CD4-positive, alpha-beta T cell treated with Interleukin-21 for 1 hour (primary cell): ENCODE data around the gene DUOX2.
A peak's percentile ranks its signal among the peaks of the same experiment; 100 is the strongest.
"Not testable (repeated sequence)": the region's sequence is repeated elsewhere in the genome, so short reads cannot be mapped to it uniquely, and the experiment has no call there.

Source experiments
- DNase-seq: peaks from one replicate; pipeline ENCODE4 v3.0.0-alpha.2; 2020

DUOX2 gene

DNA sequence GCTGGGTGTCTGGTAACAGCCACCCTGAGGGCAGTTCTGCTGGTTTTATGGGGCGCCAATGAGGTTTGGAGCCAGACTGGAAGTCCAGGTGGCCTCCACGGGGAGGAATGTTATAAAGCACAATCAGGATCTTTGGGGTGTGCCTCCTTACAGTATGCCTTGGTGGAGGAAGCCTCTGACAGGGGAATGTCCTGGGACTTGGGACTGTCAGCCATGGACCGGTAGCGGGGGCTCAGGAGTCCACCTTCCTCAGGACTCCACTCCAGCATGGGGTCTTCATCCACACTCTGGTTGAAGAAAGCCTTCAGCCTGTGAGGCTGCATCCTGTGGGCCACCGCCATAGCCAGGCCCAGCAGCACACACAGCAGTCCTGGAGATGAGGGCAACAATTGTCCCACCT, 5.0 kb upstream of the DUOX2 start:
- DNase-seq, result no peak

- peak; percentile 85 for DNase-seq
Observed at GRCh38 chr15:45118131-45118588, 4.2 kb upstream of the DUOX2 start.

GRCh38 chr15:45117308-45118130, 3.5 kb upstream of the DUOX2 start:
- no peak for DNase-seq

DNA sequence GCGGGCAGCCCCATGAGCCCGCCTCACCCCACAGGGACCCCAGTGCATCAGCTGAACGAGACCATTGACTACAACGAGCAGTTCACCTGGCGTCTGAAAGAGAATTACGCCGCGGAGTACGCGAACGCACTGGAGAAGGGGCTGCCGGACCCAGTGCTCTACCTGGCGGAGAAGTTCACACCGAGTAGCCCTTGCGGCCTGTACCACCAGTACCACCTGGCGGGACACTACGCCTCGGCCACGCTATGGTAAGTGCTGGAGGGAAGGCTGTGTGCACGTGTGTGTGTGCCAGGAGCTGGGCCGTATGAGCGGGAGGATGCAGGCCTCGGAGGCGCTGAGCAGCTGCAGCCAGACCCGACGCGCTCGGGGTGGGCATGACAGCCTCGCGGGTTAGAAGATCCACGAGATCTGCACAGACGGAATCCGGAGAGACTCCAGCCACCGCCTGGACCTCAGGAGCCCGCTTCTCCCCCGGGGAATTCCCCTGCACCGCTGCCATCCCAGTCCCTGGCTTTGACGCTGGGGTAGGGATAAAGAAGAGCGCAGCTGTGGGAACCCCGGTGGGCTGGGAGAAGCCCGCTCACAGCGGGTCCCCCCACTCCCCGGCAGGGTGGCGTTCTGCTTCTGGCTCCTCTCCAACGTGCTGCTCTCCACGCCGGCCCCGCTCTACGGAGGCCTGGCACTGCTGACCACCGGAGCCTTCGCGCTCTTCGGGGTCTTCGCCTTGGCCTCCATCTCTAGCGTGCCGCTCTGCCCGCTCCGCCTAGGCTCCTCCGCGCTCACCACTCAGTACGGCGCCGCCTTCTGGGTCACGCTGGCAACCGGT, 2.7 kb upstream of the DUOX2 start:
- no peak for DNase-seq

GRCh38 chr15:45116006-45116481, 2.1 kb upstream of the DUOX2 start:
- DNase-seq, result no peak

DNA sequence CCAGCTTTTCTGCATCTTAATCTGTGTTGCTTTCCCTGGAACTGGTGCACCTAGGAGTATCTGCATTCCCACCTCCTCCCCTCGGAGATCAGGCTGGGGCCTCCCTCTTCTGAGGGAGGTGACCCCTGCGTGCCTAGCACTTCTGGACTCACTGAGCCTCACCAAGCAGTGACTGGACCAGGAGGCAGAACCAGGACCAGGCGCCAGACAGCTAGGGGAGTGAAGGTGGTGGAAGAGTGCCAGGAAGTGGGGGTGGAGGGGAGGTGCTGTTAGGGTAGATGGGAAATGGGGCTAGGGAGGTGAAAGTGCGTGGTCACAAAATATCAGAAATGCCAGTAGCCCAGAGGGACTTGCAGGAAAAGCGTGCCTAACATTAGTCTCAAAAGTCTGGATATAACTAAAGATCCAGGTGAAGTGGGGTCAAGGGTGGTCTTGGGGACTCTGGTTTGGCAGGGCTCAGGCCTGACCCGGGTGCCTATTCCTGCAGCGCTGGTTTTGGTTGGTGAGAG, 1.4 kb upstream of the DUOX2 start:
- no peak for DNase-seq

DNA sequence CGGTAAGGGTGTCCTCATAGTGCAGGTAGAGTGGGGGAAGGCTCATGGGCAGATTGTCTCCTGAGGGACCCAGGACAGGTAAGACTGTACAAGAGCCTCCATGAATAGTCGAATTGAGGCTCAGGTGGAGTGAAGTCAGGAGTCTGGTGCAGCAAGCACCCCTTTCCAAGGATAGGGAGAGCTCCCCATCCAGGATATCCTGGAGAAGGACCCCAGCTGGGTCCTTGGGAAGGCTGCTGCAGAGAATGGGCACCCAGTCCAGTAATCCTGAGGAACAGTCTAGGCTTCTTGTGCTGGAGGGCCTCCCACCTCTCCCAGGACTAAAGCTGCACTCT, 746 bp upstream of the DUOX2 start:
- DNase-seq, result no peak

DNA sequence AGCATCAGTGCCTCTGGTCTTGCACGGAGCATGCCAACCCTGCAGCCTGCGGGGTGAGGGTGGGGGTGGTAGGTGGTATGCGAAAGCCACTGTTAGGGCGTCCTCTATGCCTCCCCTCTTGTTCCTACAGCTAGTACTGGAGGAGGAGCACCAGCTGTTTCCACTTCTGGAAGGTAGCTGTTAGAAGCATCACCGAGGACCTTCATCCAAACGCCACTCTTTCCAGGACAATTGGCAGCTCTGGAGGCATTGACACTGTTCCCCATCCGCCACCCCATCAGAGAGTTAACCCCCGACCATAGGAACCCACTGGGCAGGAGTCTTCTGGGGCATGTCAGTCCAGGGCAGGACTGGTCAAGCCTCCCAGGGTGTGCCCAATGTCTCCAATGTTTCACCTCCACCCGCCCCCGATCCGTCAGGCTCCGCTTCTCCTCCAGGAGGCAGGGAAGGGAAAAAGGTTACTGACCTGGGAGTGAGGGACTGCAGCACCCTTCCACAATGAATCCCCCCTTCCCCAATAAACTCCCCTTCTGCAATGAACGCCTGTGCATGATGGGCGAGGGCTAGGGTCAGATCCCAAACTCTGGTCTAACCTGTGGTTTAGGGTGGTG, 487 bp downstream of the DUOX2 start:
- DNase-seq, result no peak

GRCh38 chr15:45112591-45113379, 1.2 kb downstream of the DUOX2 start:
- no peak for DNase-seq

DNA sequence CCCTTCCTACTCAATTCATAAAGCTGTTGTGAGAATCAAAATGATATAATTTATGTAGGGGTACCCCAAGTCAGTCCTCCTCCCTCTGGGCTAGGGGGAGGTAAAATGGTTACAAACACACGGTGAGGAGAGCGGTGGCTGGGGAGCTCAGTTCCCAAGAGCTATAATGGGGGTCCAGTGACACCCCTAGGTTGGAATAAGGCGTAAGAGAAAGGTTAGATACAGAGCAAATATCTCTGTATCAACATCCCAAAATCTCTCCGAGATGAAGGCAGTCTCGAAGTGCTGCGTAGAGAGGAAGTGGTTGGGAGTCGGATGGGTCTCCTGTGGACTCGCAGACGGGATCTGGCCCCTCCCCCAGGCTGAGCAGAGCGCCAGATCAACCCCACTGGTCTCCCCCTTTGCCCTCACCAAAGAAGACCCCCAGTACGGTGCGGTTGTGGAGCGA, 1.8 kb downstream of the DUOX2 start:
- DNase-seq, result no peak

DNA sequence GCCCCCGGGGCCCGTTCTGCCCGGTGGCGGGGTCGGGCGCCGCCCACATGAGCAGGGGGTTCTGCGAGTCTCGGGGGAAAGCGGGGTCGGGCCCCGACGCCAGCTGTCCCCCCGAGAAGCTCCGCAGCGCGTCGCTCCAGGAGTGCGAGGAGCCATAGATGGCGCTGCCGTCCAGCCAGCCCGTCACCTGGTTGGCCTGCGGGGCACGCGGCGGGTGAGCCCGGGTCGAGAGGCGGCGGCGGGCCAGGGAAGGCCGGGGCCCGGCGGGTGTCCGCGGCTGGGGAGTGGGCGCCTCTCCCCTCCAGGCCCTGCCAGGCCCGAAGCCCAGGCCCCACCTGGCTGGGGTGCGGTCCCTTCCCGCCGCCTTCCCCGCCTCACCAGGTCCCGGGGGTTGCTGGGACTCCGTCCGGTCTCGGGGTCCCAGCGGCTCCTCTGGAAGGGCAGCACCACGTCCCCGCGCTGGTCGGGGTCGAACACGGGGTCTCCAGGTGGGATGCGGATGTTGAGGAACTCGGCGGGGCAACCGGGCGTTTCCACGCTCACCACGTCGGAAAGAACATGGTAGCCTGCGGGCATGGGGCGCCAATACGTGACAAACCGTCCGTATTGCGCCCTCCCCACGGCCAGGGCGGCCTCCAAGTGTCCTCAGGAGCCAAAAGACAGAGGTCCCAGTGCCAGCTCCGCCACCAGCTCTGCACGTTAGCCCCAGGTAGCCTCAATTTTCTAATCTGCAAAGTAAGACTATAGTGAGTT, 2.4 kb downstream of the DUOX2 start:
- no peak for DNase-seq

DNA sequence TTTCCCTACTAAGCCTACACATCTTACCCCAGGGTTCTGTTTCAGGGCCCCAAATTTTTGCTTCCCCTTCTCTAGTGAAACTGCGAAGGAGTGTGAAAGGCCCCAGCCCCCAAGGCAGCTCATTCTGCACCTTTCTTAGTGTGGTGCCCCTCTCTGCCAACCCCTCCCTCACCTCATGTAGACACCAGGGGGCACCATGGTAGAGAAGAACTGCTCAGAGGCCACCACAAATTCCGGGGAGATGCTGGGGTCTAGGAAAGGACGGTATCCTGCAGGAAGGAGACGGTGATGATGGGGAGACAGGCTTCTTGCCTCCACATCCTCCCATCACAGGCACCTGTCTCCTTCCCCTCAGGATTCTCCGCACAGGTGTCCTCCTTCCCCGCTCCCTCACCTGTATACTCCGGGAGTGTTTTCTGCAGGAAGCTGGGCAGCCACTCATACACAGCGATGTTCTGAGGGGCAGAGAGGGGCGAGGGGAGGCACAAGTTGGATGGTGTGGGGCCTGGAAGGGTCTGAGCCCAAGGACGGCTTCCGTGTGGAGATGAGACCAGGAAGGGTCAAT, 3.6 kb downstream of the DUOX2 start:
- DNase-seq, result no peak

DNA sequence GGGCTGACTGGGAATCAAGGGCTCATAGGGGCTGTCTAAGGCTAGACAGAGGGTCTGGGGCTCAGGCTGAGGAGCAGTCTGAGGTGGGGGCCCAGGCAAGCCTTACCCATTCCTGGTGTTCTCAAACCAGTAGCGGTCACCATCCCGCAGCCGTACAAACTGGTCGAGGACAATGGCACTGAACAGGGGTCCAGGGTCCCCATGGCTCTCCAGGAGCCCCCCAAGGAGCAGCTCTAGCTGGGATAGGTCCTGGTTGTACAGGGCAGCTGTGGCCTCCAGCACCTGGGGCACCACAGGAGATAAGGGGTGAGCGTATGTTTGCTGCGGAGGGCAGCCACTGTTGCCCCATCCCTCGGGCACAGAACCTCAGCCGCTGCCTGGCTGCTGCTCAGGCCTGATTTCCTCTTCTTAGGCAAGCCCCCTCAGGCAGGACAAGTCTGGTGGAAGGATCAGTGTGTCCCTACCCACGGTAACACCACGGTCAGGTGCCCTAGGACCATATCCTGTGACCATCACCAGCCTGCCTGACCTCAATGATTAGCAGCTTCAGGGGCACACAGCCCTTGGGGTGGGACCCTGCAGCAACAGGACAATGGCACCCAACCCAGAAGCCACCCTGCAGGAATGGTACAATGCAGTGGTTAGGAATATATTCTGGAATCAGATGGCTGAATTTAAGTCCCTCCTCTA, 5.9 kb downstream of the DUOX2 start:
- no peak for DNase-seq

DNA sequence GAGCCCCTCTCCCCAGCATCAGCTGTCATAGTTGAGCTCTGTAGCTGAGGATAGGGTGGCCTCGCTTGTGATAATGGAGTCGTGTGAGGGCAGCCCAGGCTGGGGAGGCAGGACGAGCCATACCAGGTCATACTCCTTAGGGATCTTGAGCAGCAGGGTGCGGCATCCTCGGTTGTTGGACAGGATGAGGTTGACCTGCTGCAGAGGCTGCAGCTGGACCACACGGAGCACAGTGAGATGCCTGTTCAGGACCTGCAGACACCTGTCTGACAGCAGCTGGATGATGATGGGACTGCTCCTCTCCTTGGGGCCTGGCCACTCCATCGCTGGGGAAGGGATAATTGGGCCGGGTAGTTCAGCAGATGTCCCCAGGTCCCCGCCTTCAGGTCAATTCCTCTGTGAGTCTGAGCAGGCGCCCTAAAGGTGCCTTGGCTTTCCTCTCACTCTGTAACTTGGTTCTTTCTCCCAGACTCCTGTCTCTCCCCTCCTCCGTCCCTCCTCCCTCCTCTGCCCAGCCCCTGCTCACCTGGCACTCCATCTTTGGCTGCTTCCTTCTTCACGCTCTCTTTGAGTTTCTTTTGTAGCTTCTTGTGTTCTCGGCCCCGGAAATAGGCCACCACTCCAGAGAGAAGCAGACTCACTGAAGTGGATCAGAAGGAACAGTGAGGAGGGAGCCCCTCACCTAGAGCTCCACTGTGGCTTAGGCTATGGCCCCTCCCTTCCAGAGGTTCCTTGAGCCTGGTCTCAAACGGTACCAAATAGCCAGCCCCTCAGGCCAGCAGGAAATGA, 7.8 kb downstream of the DUOX2 start:
- DNase-seq, result no peak

DNA sequence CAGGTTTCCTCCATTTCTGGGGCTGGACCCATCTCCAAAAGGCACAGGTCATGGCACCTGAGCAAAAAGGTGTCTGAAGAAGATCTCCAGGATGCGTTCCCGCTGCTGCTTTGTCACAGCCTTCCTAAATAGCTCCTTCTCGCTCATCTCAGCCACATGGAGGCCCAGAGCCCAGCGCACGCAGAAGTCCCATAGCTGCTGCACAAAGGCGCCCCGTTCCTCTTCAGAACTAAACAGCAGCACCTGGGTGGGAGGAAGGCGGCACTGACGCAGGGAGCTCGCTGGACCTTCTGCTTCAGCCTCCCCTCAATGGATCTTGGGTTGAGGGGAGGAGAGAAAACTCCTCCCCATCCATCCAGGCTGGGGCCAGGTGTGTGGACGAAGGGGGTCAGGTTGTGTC, 8.4 kb downstream of the DUOX2 start:
- DNase-seq, result no peak

DNA sequence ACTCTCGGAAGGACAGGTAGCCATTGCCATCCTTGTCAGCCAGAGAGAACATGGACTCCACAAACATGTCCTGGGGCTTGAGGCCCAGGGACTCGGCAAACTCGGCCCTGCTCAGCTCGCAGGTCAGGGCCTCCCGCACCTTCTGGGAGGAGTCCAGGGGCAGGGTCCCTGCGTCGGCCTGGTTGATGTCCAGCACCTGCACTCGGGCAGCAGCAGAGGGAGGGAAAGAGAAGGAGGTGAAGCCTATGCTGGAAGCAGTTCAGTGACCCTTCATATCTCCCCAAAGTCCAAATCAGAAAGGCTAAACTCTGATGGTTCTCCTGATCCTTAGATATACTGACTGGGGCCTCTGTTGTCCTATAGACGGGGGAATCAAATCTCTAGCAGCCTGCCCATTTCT, 9.8 kb downstream of the DUOX2 start:
- not testable (repeated sequence) for DNase-seq

DNA sequence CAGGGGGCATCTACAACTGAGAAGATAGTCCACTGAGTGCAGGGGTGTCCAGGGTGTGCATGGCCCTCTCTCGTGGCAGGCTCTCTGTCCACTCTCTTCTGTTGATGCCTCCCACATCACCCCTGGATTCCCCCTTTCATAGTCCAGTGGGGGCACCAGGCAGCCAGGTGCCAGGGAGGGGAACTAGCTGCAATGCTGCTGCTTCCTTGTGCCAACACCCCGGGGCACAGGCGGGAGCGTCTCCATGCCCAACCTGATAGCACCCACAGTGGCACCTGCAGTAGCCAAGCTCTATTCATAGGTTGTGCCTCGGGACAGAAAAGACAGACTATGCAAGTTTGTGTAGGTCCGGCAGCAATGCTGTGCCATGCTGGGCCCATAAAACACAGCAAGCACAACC, 11.7 kb downstream of the DUOX2 start:
- DNase-seq, result no peak

- DNase-seq, result no peak
Observed at GRCh38 chr15:45101749-45102148, 12.2 kb downstream of the DUOX2 start.

GRCh38 chr15:45100884-45101625, 12.9 kb downstream of the DUOX2 start:
- no peak for DNase-seq
